Liver (tissue), 3 donors: ENCODE measurements around the gene CALY.

Source experiments
- ATF3 ChIP-seq: IDR thresholded peaks from 2 replicates; pipeline ENCODE4 v1.6.1; 2016; ENCODE audit warnings: antibody characterized with exemption
- CTCF ChIP-seq: fragments of 150-350 bp; IDR thresholded peaks from 2 replicates; pipeline ENCODE4 v1.5.1; 2017; ENCODE audit warnings: improper control_type of control experiment, low read depth, low read length; ENCODE audit not compliant: missing input control
- EGR1 ChIP-seq, 2 donors: IDR thresholded peaks; 2 replicates each; pipeline ENCODE4 v1.6.1; 2016 to 2018; ENCODE audit warnings: antibody characterized with exemption in 2 of 2, low read depth in 2 of 2
- FOXA1 ChIP-seq: IDR thresholded peaks from 2 replicates; pipeline ENCODE4 v1.6.1; 2016; ENCODE audit warnings: antibody characterized with exemption
- GABPA ChIP-seq, 2 donors: IDR thresholded peaks in 1 of 2; conservative IDR thresholded peaks in 1 of 2; 2 replicates each; pipeline ENCODE4 v1.6.1; 2016; ENCODE audit warnings: antibody characterized with exemption in 2 of 2, mild to moderate bottlenecking in 1 of 2, moderate library complexity in 1 of 2
- HNF4G ChIP-seq: IDR thresholded peaks from 2 replicates; pipeline ENCODE4 v1.6.1; 2016; ENCODE audit warnings: antibody characterized with exemption
- JUND ChIP-seq, 2 donors: IDR thresholded peaks; 2 replicates each; pipeline ENCODE4 v1.6.1; 2016; ENCODE audit warnings: antibody characterized with exemption in 2 of 2
- MAX ChIP-seq: IDR thresholded peaks from 2 replicates; pipeline ENCODE4 v1.6.1; 2016; ENCODE audit warnings: antibody characterized with exemption
- RAD21 ChIP-seq, 2 donors: IDR thresholded peaks; 2 replicates each; pipeline ENCODE4 v1.6.1; 2016; ENCODE audit warnings: antibody characterized with exemption in 2 of 2, mild to moderate bottlenecking in 2 of 2
- REST ChIP-seq: IDR thresholded peaks from 2 replicates; pipeline ENCODE4 v1.6.1; 2016; ENCODE audit warnings: antibody characterized with exemption, mild to moderate bottlenecking
- RXRA ChIP-seq, 2 donors: IDR thresholded peaks; 2 replicates each; pipeline ENCODE4 v1.6.1; 2017 to 2018; ENCODE audit warnings: antibody characterized with exemption in 2 of 2, mild to moderate bottlenecking in 1 of 2
- SP1 ChIP-seq: IDR thresholded peaks from 2 replicates; pipeline ENCODE4 v1.6.1; 2018; ENCODE audit warnings: antibody characterized with exemption, mild to moderate bottlenecking
- TAF1 ChIP-seq: conservative IDR thresholded peaks from 2 replicates; pipeline ENCODE4 v1.6.1; 2016; ENCODE audit warnings: antibody characterized with exemption, mild to moderate bottlenecking
- donor health status: healthy.
- donor health status: healthy.

- TF ChIP-seq CTCF (no peak), JUND (IDR thresholded peaks at IDR 0.05) (no peak), GABPA (IDR thresholded peaks at IDR 0.05 in 1 of 2, conservative IDR thresholded peaks at IDR 0.05 in 1 of 2) (no peak), SP1 (no peak), HNF4G (no peak), REST (no peak), ATF3 (no peak), EGR1 (IDR thresholded peaks at IDR 0.05; ENCODE audit: low read depth in 2 of 2) (no peak), TAF1 (no peak), RXRA (IDR thresholded peaks at IDR 0.05) (no peak), MAX (no peak), FOXA1 (no peak), RAD21 (IDR thresholded peaks at IDR 0.05) (no peak)
These were observed 26.1 kb upstream of the CALY start for GRCh38 chr10:133362846-133363245.
